H1 (cell line): ENCODE data around the gene DYNLT1. TPM values are rescaled to one million over a fixed set of nuclear protein-coding genes. Genes with fewer than 3 reads are reported as not detected.

Experiments
- CTCF ChIA-PET: fragments of 300-600 bp; sonication (Branson Sonifier 250); formaldehyde crosslinking; loops from one replicate; lab custom pipeline; 2021; ENCODE audit not compliant: partially characterized antibody; lab: Charles Lee
- POLR2A ChIA-PET: fragments of 300-600 bp; sonication (Branson Sonifier 250); formaldehyde crosslinking; loops from one replicate; lab custom pipeline; 2021; ENCODE audit warnings: inconsistent platforms; ENCODE audit not compliant: partially characterized antibody; lab: Charles Lee
- DNase-seq, 2 experiments: peaks; one replicate each; pipeline versions ENCODE4 v3.0.0 to v3.0.0-alpha.2; 2010 to 2022; ENCODE audit warnings: low spot score in 2 of 2, low read depth in 1 of 2, mixed read lengths in 1 of 2
- FAIRE-seq: peaks from 2 replicates; lab custom pipeline; 2011; peaks lifted over from hg19 to GRCh38; lab: Jason Lieb, UNC
- H2AFZ ChIP-seq: 2 replicates; pipeline ENCODE4 v1.8.1; 2012; ENCODE audit warnings: low read length, inconsistent platforms
- H2AK5ac ChIP-seq: 2 replicates; pipeline ENCODE4 v1.6.1; 2013; ENCODE audit warnings: low read depth, low read length
- H2BK120ac ChIP-seq: replicated peaks from 2 replicates; pipeline ENCODE3; 2013; ENCODE audit warnings: low read depth, low read length, inconsistent platforms
- H2BK12ac ChIP-seq: 2 replicates; pipeline ENCODE4 v1.6.1; 2013; ENCODE audit warnings: low read depth, low read length
- H2BK15ac ChIP-seq: 2 replicates; pipeline ENCODE4 v1.6.1; 2013; ENCODE audit warnings: low read length
- H2BK20ac ChIP-seq: 2 replicates; pipeline ENCODE4 v1.6.1; 2013; ENCODE audit warnings: low read length
- H2BK5ac ChIP-seq: 2 replicates; pipeline ENCODE4 v1.6.1; 2013; ENCODE audit warnings: low read depth, low read length
- H3K14ac ChIP-seq: 2 replicates; pipeline ENCODE4 v1.6.1; 2013; ENCODE audit warnings: inconsistent platforms; ENCODE audit not compliant: insufficient read length
- H3K18ac ChIP-seq: 2 replicates; pipeline ENCODE4 v1.6.1; 2013; ENCODE audit warnings: low read length; ENCODE audit errors: extremely low read depth
- H3K23ac ChIP-seq: 2 replicates; pipeline ENCODE4 v1.6.1; 2013; ENCODE audit warnings: inconsistent platforms; ENCODE audit not compliant: insufficient read length
- H3K23me2 ChIP-seq: 2 replicates; pipeline ENCODE4 v1.6.1; 2013; ENCODE audit warnings: low read depth, low read length
- H3K27ac ChIP-seq: 2 replicates; pipeline ENCODE4 v1.6.1; 2011; ENCODE audit warnings: low read depth, low read length, inconsistent platforms
- H3K27me3 ChIP-seq, 4 experiments: replicated peaks in 1 of 4; 1 replicate in 1 of 4; 2 replicates in 3 of 4; pipeline versions ENCODE4 v1.6.1 to v1.8.1; 2011 to 2013; ENCODE audit warnings: low read length in 3 of 4, mild to moderate bottlenecking in 3 of 4, inconsistent platforms in 2 of 4, mixed read lengths in 2 of 4, moderate library complexity in 1 of 4; ENCODE audit not compliant: control insufficient read depth in 3 of 4, insufficient read depth in 3 of 4; ENCODE audit errors: extremely low read depth in 1 of 4
- H3K36me3 ChIP-seq, 4 experiments: 2 replicates each; pipeline versions ENCODE4 v1.6.1 to v1.8.1; 2011 to 2013; ENCODE audit warnings: mild to moderate bottlenecking in 4 of 4, low read length in 3 of 4, moderate library complexity in 2 of 4, control low read depth in 1 of 4, inconsistent platforms in 1 of 4; ENCODE audit not compliant: insufficient read depth in 4 of 4, control insufficient read depth in 2 of 4
- H3K4ac ChIP-seq: replicated peaks from 2 replicates; pipeline ENCODE3; 2013; ENCODE audit warnings: low read length, low read depth, mixed read lengths, inconsistent platforms; ENCODE audit not compliant: insufficient read length
- H3K4me1 ChIP-seq, 4 experiments: replicated peaks in 1 of 4; 1 replicate in 1 of 4; 2 replicates in 3 of 4; pipeline versions ENCODE4 v1.6.1 to v1.8.1; 2011 to 2013; ENCODE audit warnings: low read length in 3 of 4, inconsistent platforms in 2 of 4, mixed read lengths in 1 of 4; ENCODE audit not compliant: insufficient read depth in 4 of 4, control insufficient read depth in 3 of 4
- H3K4me2 ChIP-seq, 2 experiments: 2 replicates each; pipeline versions ENCODE4 v1.6.1 to v1.8.1; 2011 to 2013; ENCODE audit warnings: low read depth in 2 of 2, low read length in 2 of 2, control low read depth in 1 of 2, inconsistent platforms in 1 of 2, mild to moderate bottlenecking in 1 of 2; ENCODE audit not compliant: insufficient read depth in 1 of 2
- H3K4me3 ChIP-seq, 4 experiments: fragments of 200-600, 300-600 bp in 1 of 4; sonication (generic), shearing (Covaris generic), sonication (Bioruptor Twin) in 1 of 4; 2 replicates each; pipeline versions ENCODE4 v1.5.1 to v1.8.1; 2011 to 2016; ENCODE audit warnings: low read length in 4 of 4, low read depth in 3 of 4, control low read depth in 2 of 4, inconsistent platforms in 2 of 4, mild to moderate bottlenecking in 2 of 4, mixed read lengths in 1 of 4, moderate library complexity in 1 of 4; ENCODE audit not compliant: insufficient read depth in 2 of 4; ENCODE audit errors: extremely low read depth in 1 of 4
- H3K56ac ChIP-seq: replicated peaks from 2 replicates; pipeline ENCODE3; 2013; ENCODE audit warnings: low read depth, mild to moderate bottlenecking, mixed read lengths, low read length, inconsistent platforms; ENCODE audit not compliant: insufficient read length
- H3K79me1 ChIP-seq: 2 replicates; pipeline ENCODE4 v1.6.1; 2013; ENCODE audit warnings: low read depth, low read length, control low read depth
- H3K79me2 ChIP-seq, 2 experiments: 2 replicates each; pipeline versions ENCODE4 v1.6.1 to v1.8.1; 2012 to 2013; ENCODE audit warnings: low read length in 2 of 2, mild to moderate bottlenecking in 2 of 2, inconsistent platforms in 1 of 2; ENCODE audit not compliant: insufficient read depth in 2 of 2, control insufficient read depth in 1 of 2
- H3K9ac ChIP-seq, 4 experiments: replicated peaks in 1 of 4; 1 replicate in 1 of 4; 2 replicates in 3 of 4; pipeline versions ENCODE4 v1.6.1 to v1.8.1; 2011 to 2013; ENCODE audit warnings: low read depth in 3 of 4, low read length in 3 of 4, control low read depth in 2 of 4, mild to moderate bottlenecking in 2 of 4, moderate library complexity in 2 of 4, inconsistent platforms in 1 of 4; ENCODE audit errors: extremely low read depth in 1 of 4
- H3K9me3 ChIP-seq, 2 experiments: 2 replicates each; pipeline versions ENCODE4 v1.6.1 to v1.8.1; 2012 to 2013; ENCODE audit warnings: mild to moderate bottlenecking in 2 of 2, moderate library complexity in 2 of 2, control low read depth in 1 of 2, inconsistent platforms in 1 of 2, low read depth in 1 of 2, low read length in 1 of 2, mixed read lengths in 1 of 2; ENCODE audit not compliant: insufficient read depth in 2 of 2
- H4K20me1 ChIP-seq, 2 experiments: replicated peaks in 1 of 2; 2 replicates each; pipeline versions ENCODE3 to v1.8.1; 2011 to 2013; ENCODE audit warnings: inconsistent platforms in 2 of 2, low read length in 2 of 2, mild to moderate bottlenecking in 1 of 2; ENCODE audit not compliant: insufficient read depth in 2 of 2, control insufficient read depth in 1 of 2
- H4K5ac ChIP-seq: 2 replicates; pipeline ENCODE4 v1.6.1; 2013; ENCODE audit warnings: low read length, low read depth, mixed read lengths, inconsistent platforms; ENCODE audit not compliant: insufficient read length
- H4K8ac ChIP-seq: 2 replicates; pipeline ENCODE4 v1.8.0; 2013; ENCODE audit warnings: mild to moderate bottlenecking, moderate library complexity, low read length, inconsistent platforms; ENCODE audit not compliant: insufficient read depth; ENCODE audit errors: extremely low read depth
- H4K91ac ChIP-seq: replicated peaks from 2 replicates; pipeline ENCODE3; 2013; ENCODE audit warnings: low read length, mixed read lengths, inconsistent platforms; ENCODE audit not compliant: insufficient read length
- BACH1 ChIP-seq: IDR thresholded peaks from 2 replicates; pipeline ENCODE4 v1.6.1; 2012; ENCODE audit warnings: low read length, improper control_type of control experiment
- CTCF ChIP-seq, 3 experiments: IDR thresholded peaks; 1 replicate in 2 of 3; 2 replicates in 1 of 3; pipeline versions ENCODE4 v1.5.1 to v1.6.1; 2011; ENCODE audit warnings: low read length in 3 of 3, mild to moderate bottlenecking in 3 of 3, inconsistent platforms in 2 of 3, low read depth in 1 of 3, moderate library complexity in 1 of 3; ENCODE audit not compliant: insufficient read depth in 1 of 3; ENCODE audit errors: control extremely low read depth in 1 of 3
- EP300 ChIP-seq, 2 experiments: IDR thresholded peaks; 1 replicate in 1 of 2; 2 replicates in 1 of 2; pipeline ENCODE4 v1.6.1; 2011 to 2012; ENCODE audit warnings: low read depth in 2 of 2, low read length in 2 of 2, mild to moderate bottlenecking in 2 of 2, borderline replicate concordance in 1 of 2, inconsistent platforms in 1 of 2, moderate library complexity in 1 of 2
- GABPA ChIP-seq: IDR thresholded peaks from 2 replicates; pipeline ENCODE4 v1.6.1; 2011; ENCODE audit warnings: mild to moderate bottlenecking, low read length, moderate library complexity, borderline replicate concordance; ENCODE audit not compliant: insufficient read depth
- HDAC6 ChIP-seq: IDR thresholded peaks from one replicate; pipeline ENCODE4 v1.7.1; 2012; ENCODE audit warnings: low read depth, mild to moderate bottlenecking, inconsistent platforms, low read length, moderate library complexity
- JUN ChIP-seq: IDR thresholded peaks from 2 replicates; pipeline ENCODE4 v1.6.1; 2011; ENCODE audit warnings: low read depth, mild to moderate bottlenecking, improper control_type of control experiment, low read length
- RNF2 ChIP-seq: fragments of 200-900, 300-1000 bp; sonication (generic); IDR thresholded peaks from 2 replicates; pipeline ENCODE4 v1.7.1; 2016; ENCODE audit warnings: borderline replicate concordance, low read depth, mild to moderate bottlenecking, antibody characterized with exemption, low read length; ENCODE audit not compliant: poor library complexity, severe bottlenecking; ENCODE audit errors: missing control alignments
- SRF ChIP-seq: IDR thresholded peaks from 2 replicates; pipeline ENCODE4 v1.6.1; 2011; ENCODE audit warnings: mild to moderate bottlenecking, low read depth, low read length, moderate library complexity
- TAF1 ChIP-seq: IDR thresholded peaks from 2 replicates; pipeline ENCODE4 v1.6.1; 2011; ENCODE audit warnings: mild to moderate bottlenecking, low read depth, low read length
- TAF7 ChIP-seq: optimal IDR thresholded peaks from 2 replicates; pipeline ENCODE3; 2011; ENCODE audit warnings: low read depth, mild to moderate bottlenecking, inconsistent platforms, low read length, moderate library complexity, borderline replicate concordance
- WGBS, 2 experiments: shearing (Covaris generic) in 1 of 2; methylation state at CpG; one replicate each; pipeline versions ENCODE4 v1.1.6 to v1.1.7; 2013 to 2015; ENCODE audit warnings: low lambda C conversion rate in 2 of 2, mixed read lengths in 2 of 2, inconsistent platforms in 1 of 2, low coverage in 1 of 2, missing lambda C conversion rate in 1 of 2; ENCODE audit not compliant: insufficient replicate concordance in 2 of 2, insufficient coverage in 1 of 2, insufficient read length in 1 of 2; ENCODE audit errors: extremely low coverage in 1 of 2, missing lambda C conversion rate in 1 of 2; 5-methylcytosine and 5-hydroxymethylcytosine counted together
- polyA plus RNA-seq, 7 experiments: library from polyadenylated mRNA; depleted of rRNA in 3 of 7; stranded (reverse) in 5 of 7; unstranded in 2 of 7; fragments of >200 nt in 5 of 7; fragments of 200-250 nt in 2 of 7; gene quantifications; 1 replicate in 5 of 7; 2 replicates in 1 of 7; 4 replicates in 1 of 7; pipeline versions ENCODE4 v1.2.1 to v1.2.3, GENCODE V29; 2011 to 2013; ENCODE audit warnings: missing spikeins in 2 of 7, mixed read lengths in 2 of 7
- total RNA-seq: library from RNA; stranded (reverse); fragmentation: NEBNext Ultra II Directional; extraction: Animal tissue kit (Norgen Biotek cat#: 25700); gene quantifications from 2 replicates; pipeline ENCODE4 v1.2.1, GENCODE V29; 2021

DYNLT1 gene
- total and polyA plus RNA-seq, 2 of the 8 experiments (the other 6 are each of a cell fraction or from before 2014, with no cell fraction given) = 119 to 245 TPM

GRCh38 chr6:158593670-158594069, 50.9 kb downstream of the DYNLT1 start:
- FAIRE-seq (no peak), DNase-seq (no peak)
- Histone ChIP-seq H3K18ac (no peak overlapping the region), H3K14ac (no peak overlapping the region), H2AK5ac (no peak overlapping the region), H4K8ac (no peak overlapping the region), H3K23me2 (no peaks in the 10 kb centered on the region), H3K4me3 (no peak overlapping the region), H3K27ac (no peak overlapping the region), H4K5ac (no peak overlapping the region), H3K36me3 (peaks cover 12 to 48% (median 33%) of the 10 kb centered on the region in 4 experiments), H3K4ac (no peak overlapping the region), H3K79me1 (no peaks in the 10 kb centered on the region; the same call in 1 of the 2 replicates), H3K23ac (no peak overlapping the region), H3K4me1 (no peaks in the 10 kb centered on the region), H2AFZ (no peak overlapping the region), H3K56ac (no peak overlapping the region), H3K9ac (no peak overlapping the region), H2BK20ac (no peak overlapping the region), H2BK120ac (no peak overlapping the region), H3K9me3 (no peaks in the 10 kb centered on the region), H4K20me1 (peaks cover under 1 to 5% of the 10 kb centered on the region in 2 experiments), H3K27me3 (no peaks in the 10 kb centered on the region; a peak in 1 of 7 replicates), H2BK15ac (no peak overlapping the region), H4K91ac (no peak overlapping the region), H2BK12ac (no peak overlapping the region), H3K79me2 (no peaks in the 10 kb centered on the region), H3K4me2 (no peak overlapping the region), H2BK5ac (no peak overlapping the region)
- WGBS, 2 experiments = 96% methylated on average over 3 of the region's 3 CpGs; no CpG with 5 or more reads in 1 of the 2 experiments
- ChIA-PET POLR2A (no interaction called here), CTCF (interaction anchor here (3.4 kb wide), 1 partner anchor 12 kb away, joined by 13 read pairs; no protein-coding TSS in a partner anchor)
- TF ChIP-seq TAF7 (no peak), EP300 (IDR thresholded peaks at IDR 0.05; ENCODE audit: borderline replicate concordance in 1 of 2, low read depth in 2 of 2, low read length in 2 of 2) (no peak), SRF (no peak), BACH1 (no peak), HDAC6 (no peak), JUN (no peak), RNF2 (no peak), CTCF (IDR thresholded peaks at IDR 0.05; ENCODE audit: control extremely low read depth in 1 of 3, insufficient read depth in 1 of 3, low read depth in 1 of 3, low read length in 3 of 3) (no peak), TAF1 (no peak), GABPA (no peak)
